IMR-90 (cell line): ENCODE results near the gene SLC22A16. TPM values are rescaled to one million over a fixed set of nuclear protein-coding genes. Genes with fewer than 3 reads are reported as not detected.

Experiments
- ATAC-seq: fragments of 200-7000 bp; cut with Tn5 transposase; 2 replicates; pipeline ENCODE4 v1.9.1; 2020; ENCODE audit warnings: low read depth, mild to moderate bottlenecking, moderate library complexity
- BruUV-seq: library from RNA; stranded (reverse); fragments of 400-500 nt; replicated peaks from 2 replicates; lab custom pipeline; 2021; lab: Mats Ljungman, UMichigan
- CTCF ChIA-PET: fragments of 300-600 bp; formaldehyde crosslinking; extraction: SDS; loops from one replicate; lab custom pipeline; 2021; ENCODE audit warnings: antibody characterized with exemption; lab: Yijun Ruan, JAX
- POLR2A ChIA-PET: fragments of 300-600 bp; sonication (Branson Sonifier 250); formaldehyde crosslinking; loops from one replicate; lab custom pipeline; 2022; ENCODE audit warnings: antibody characterized with exemption; ENCODE audit not compliant: unreplicated experiment; lab: Charles Lee
- DNase-seq: peaks from one replicate; pipeline ENCODE4 v3.0.0; 2013
- H2AFZ ChIP-seq: replicated peaks from 2 replicates; pipeline ENCODE3; 2013; ENCODE audit warnings: low read length, mild to moderate bottlenecking; ENCODE audit not compliant: poor library complexity
- H2AK5ac ChIP-seq: 2 replicates; pipeline ENCODE4 v1.6.1; 2013; ENCODE audit warnings: low read depth, low read length, inconsistent platforms
- H2AK9ac ChIP-seq: replicated peaks from 2 replicates; pipeline ENCODE3; 2013; ENCODE audit warnings: mild to moderate bottlenecking, low read depth, low read length, moderate library complexity; ENCODE audit not compliant: poor library complexity
- H2BK120ac ChIP-seq: 2 replicates; pipeline ENCODE4 v1.6.1; 2013; ENCODE audit warnings: low read depth, low read length, inconsistent platforms
- H2BK15ac ChIP-seq: 3 replicates; pipeline ENCODE4 v1.6.1; 2013; ENCODE audit warnings: low read depth, low read length, inconsistent platforms
- H2BK20ac ChIP-seq: 2 replicates; pipeline ENCODE4 v1.6.1; 2013; ENCODE audit warnings: low read depth, mild to moderate bottlenecking, inconsistent platforms, low read length, moderate library complexity
- H2BK5ac ChIP-seq: 2 replicates; pipeline ENCODE4 v1.6.1; 2013; ENCODE audit warnings: mild to moderate bottlenecking, low read depth, low read length, inconsistent platforms; ENCODE audit not compliant: poor library complexity, severe bottlenecking
- H3K14ac ChIP-seq: replicated peaks from 2 replicates; pipeline ENCODE4 v1.6.1; 2013; ENCODE audit warnings: low read depth, low read length, inconsistent platforms
- H3K18ac ChIP-seq: 2 replicates; pipeline ENCODE4 v1.6.1; 2013; ENCODE audit warnings: low read depth, low read length, control low read depth
- H3K23ac ChIP-seq: 2 replicates; pipeline ENCODE4 v1.6.1; 2013; ENCODE audit warnings: low read depth, low read length, inconsistent platforms
- H3K27ac ChIP-seq: 2 replicates; pipeline ENCODE4 v1.5.1; 2013; ENCODE audit warnings: mild to moderate bottlenecking, control low read depth, low read length; ENCODE audit not compliant: insufficient read depth
- H3K27me3 ChIP-seq: 2 replicates; pipeline ENCODE4 v1.6.1; 2013; ENCODE audit warnings: low read length; ENCODE audit not compliant: control insufficient read depth, insufficient read depth
- H3K36me3 ChIP-seq: 2 replicates; pipeline ENCODE4 v1.6.1; 2013; ENCODE audit warnings: low read length, mixed read lengths; ENCODE audit not compliant: control insufficient read depth, insufficient read depth
- H3K4ac ChIP-seq: 2 replicates; pipeline ENCODE4 v1.6.1; 2013; ENCODE audit warnings: low read depth, low read length, inconsistent platforms
- H3K4me1 ChIP-seq: 2 replicates; pipeline ENCODE4 v1.6.1; 2013; ENCODE audit warnings: low read length, mixed read lengths; ENCODE audit not compliant: control insufficient read depth, insufficient read depth
- H3K4me2 ChIP-seq: 2 replicates; pipeline ENCODE4 v1.6.1; 2013; ENCODE audit warnings: low read depth, mild to moderate bottlenecking, control low read depth, low read length, moderate library complexity
- H3K4me3 ChIP-seq: 2 replicates; pipeline ENCODE4 v1.5.1; 2013; ENCODE audit warnings: low read depth, mild to moderate bottlenecking, control low read depth, low read length, moderate library complexity; ENCODE audit not compliant: insufficient read depth
- H3K56ac ChIP-seq: 2 replicates; pipeline ENCODE4 v1.6.1; 2013; ENCODE audit warnings: low read length, inconsistent platforms; ENCODE audit not compliant: insufficient read depth; ENCODE audit errors: extremely low read depth
- H3K79me1 ChIP-seq, 2 experiments: 2 replicates each; pipeline ENCODE4 v1.6.1; 2013; ENCODE audit warnings: low read length in 2 of 2, inconsistent platforms in 1 of 2, low read depth in 1 of 2
- H3K9ac ChIP-seq: 2 replicates; pipeline ENCODE4 v1.6.1; 2013; ENCODE audit warnings: low read depth, low read length, control low read depth
- H3K9me1 ChIP-seq: 2 replicates; pipeline ENCODE4 v1.6.1; 2013; ENCODE audit warnings: low read length, inconsistent platforms; ENCODE audit not compliant: insufficient read depth
- H3K9me3 ChIP-seq: 2 replicates; pipeline ENCODE4 v1.6.1; 2013; ENCODE audit warnings: low read length; ENCODE audit not compliant: control insufficient read depth, insufficient read depth
- H4K20me1 ChIP-seq: 2 replicates; pipeline ENCODE4 v1.6.1; 2013; ENCODE audit warnings: low read length, inconsistent platforms; ENCODE audit not compliant: insufficient read depth
- H4K5ac ChIP-seq: 2 replicates; pipeline ENCODE4 v1.6.1; 2013; ENCODE audit warnings: mild to moderate bottlenecking, low read depth, low read length, control low read depth
- H4K8ac ChIP-seq, 2 experiments: 2 replicates each; pipeline ENCODE4 v1.6.1; 2013; ENCODE audit warnings: low read depth in 2 of 2, low read length in 2 of 2, control low read depth in 1 of 2, inconsistent platforms in 1 of 2
- H4K91ac ChIP-seq: 2 replicates; pipeline ENCODE4 v1.6.1; 2013; ENCODE audit warnings: low read depth, low read length, inconsistent platforms; ENCODE audit not compliant: insufficient read depth
- MAFK ChIP-seq: IDR thresholded peaks from 2 replicates; pipeline ENCODE4 v1.6.1; 2012; ENCODE audit warnings: low read depth, low read length, improper control_type of control experiment
- MAZ ChIP-seq: IDR thresholded peaks from 2 replicates; pipeline ENCODE4 v1.6.1; 2012; ENCODE audit warnings: low read depth, mild to moderate bottlenecking, low read length, improper control_type of control experiment, moderate library complexity, borderline replicate concordance
- MXI1 ChIP-seq: IDR thresholded peaks from 2 replicates; pipeline ENCODE4 v1.6.1; 2012; ENCODE audit warnings: low read depth, mild to moderate bottlenecking, low read length, moderate library complexity, borderline replicate concordance
- WGBS, 2 experiments: methylation state at CpG; one replicate each; pipeline versions ENCODE4 v1.1.5 to v1.1.7; 2013; ENCODE audit warnings: missing lambda C conversion rate in 2 of 2; ENCODE audit not compliant: insufficient read length in 1 of 2; ENCODE audit errors: extremely low coverage in 2 of 2; 5-methylcytosine and 5-hydroxymethylcytosine counted together
- dilution Hi-C: fragments of 300-500 bp; cut with HindIII; formaldehyde crosslinking; loops from one replicate; pipeline ENCODE4 v1.14.3; 2018; ENCODE audit warnings: low sequenced_read_pairs; ENCODE audit not compliant: unreplicated experiment
- in situ Hi-C: fragments of 300-500 bp; cut with MboI; formaldehyde crosslinking; loops from 3 replicates; pipeline ENCODE4 v1.14.3; 2019; ENCODE audit warnings: low sequenced_read_pairs, inconsistent platforms, mixed read lengths
- intact Hi-C: fragments of 100-400 bp; cut with micrococcal nuclease; formaldehyde crosslinking; loops from 2 replicates; pipeline ENCODE4 v1.10.0; 2022
- polyA plus RNA-seq, 3 experiments: library from polyadenylated mRNA; depleted of rRNA; stranded (reverse); fragments of >200 nt; gene quantifications; 2 replicates each; pipeline ENCODE4 v1.2.3, GENCODE V29; 2012; ENCODE audit warnings: low replicate concordance in 1 of 3
- total RNA-seq: library from RNA; depleted of rRNA; stranded (reverse); fragments of >200 nt; gene quantifications from 2 replicates; pipeline ENCODE4 v1.2.3, GENCODE V29; 2012; rRNA removed
- TF ChIP-seq, protein P1 (sequence below): conservative IDR thresholded peaks from 2 replicates; pipeline ENCODE4 v1.5.1; 2012; ENCODE audit warnings: mild to moderate bottlenecking, low read depth, low read length, improper control_type of control experiment

SLC22A16 gene
- total and polyA plus RNA-seq, 2 of the 4 experiments (the other 2 are of a cell fraction): not detected

DNA sequence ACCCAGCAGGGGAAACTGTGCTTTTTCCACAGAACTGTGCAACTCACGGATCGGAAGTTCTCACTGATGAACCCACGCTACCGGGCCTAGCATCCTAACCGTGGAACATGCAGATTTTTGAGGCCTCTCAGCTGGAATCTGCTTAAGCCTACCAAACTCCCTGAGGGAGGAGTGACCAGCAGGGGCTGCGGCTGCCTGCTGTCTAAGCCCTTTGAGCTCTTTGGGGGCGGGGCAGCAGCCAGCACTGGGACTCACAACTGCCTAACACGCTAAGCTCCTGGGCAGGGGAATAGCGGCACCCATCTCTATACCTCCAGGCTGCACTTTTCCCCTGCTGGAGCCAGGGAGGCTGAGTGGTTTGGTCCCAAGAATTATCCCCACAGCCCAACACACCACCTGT is 97.9 kb downstream of the SLC22A16 start:
- H2AFZ ChIP-seq: no peak overlapping the region
- dilution Hi-C loops: no loop called here
- no peak overlapping the region for H3K23ac ChIP-seq
- H3K27ac ChIP-seq: no peak overlapping the region
- H3K27me3 ChIP-seq: no peaks in the 10 kb centered on the region; the same call in 1 of the 2 replicates
- H2AK9ac ChIP-seq: no peak overlapping the region
- H4K91ac ChIP-seq: no peak overlapping the region
- H3K4me1 ChIP-seq: no peaks in the 10 kb centered on the region
- H3K4me2 ChIP-seq: no peak overlapping the region
- H3K14ac ChIP-seq: no peak overlapping the region
- no peak overlapping the region for H3K4ac ChIP-seq
- H4K20me1 ChIP-seq: no peaks in the 10 kb centered on the region
- H2BK20ac ChIP-seq: no peak overlapping the region
- no peaks in the 10 kb centered on the region for H3K36me3 ChIP-seq
- TF ChIP-seq MAZ: no peak
- TF ChIP-seq, protein P1, sequence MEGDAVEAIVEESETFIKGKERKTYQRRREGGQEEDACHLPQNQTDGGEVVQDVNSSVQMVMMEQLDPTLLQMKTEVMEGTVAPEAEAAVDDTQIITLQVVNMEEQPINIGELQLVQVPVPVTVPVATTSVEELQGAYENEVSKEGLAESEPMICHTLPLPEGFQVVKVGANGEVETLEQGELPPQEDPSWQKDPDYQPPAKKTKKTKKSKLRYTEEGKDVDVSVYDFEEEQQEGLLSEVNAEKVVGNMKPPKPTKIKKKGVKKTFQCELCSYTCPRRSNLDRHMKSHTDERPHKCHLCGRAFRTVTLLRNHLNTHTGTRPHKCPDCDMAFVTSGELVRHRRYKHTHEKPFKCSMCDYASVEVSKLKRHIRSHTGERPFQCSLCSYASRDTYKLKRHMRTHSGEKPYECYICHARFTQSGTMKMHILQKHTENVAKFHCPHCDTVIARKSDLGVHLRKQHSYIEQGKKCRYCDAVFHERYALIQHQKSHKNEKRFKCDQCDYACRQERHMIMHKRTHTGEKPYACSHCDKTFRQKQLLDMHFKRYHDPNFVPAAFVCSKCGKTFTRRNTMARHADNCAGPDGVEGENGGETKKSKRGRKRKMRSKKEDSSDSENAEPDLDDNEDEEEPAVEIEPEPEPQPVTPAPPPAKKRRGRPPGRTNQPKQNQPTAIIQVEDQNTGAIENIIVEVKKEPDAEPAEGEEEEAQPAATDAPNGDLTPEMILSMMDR: no peak
- TF ChIP-seq MXI1: no peak
- no peak for TF ChIP-seq MAFK
- H2BK120ac ChIP-seq: no peak overlapping the region
- no peak overlapping the region for H3K18ac ChIP-seq
- no peak overlapping the region for H2BK5ac ChIP-seq
- H4K8ac ChIP-seq: no peak overlapping the region
- H3K9me3 ChIP-seq: no peaks in the 10 kb centered on the region
- no peak overlapping the region for H3K56ac ChIP-seq
- H3K79me1 ChIP-seq: no peaks in the 10 kb centered on the region
- no peaks in the 10 kb centered on the region for H3K9me1 ChIP-seq
- H3K4me3 ChIP-seq: no peak overlapping the region
- no TSS peak for BruUV-seq
- in situ Hi-C loops: no loop called here
- no peak overlapping the region for H2BK15ac ChIP-seq
- WGBS, 2 experiments: 63% methylated on average over 7 of the region's 9 CpGs; no CpG with 5 or more reads in 1 of the 2 experiments
- CTCF ChIA-PET: no interaction called here
- POLR2A ChIA-PET: no interaction called here
- DNase-seq (no peak), ATAC-seq (no peak)
- no peak overlapping the region for H2AK5ac ChIP-seq
- no peak overlapping the region for H3K9ac ChIP-seq
- intact Hi-C loops: no loop called here
- H4K5ac ChIP-seq: no peak overlapping the region

Other genes with a start within 250 kb of the SLC22A16 start
- gene METTL24, start 118.3 kb downstream of the SLC22A16 start, total RNA-seq: not detected in 2 replicates
- not detected in 2 replicates for gene METTL24, start 118.3 kb downstream of the SLC22A16 start, polyA plus RNA-seq (2012; rRNA removed)
- gene DDO, start 61.0 kb downstream of the SLC22A16 start, total RNA-seq: 0.18 and 0.28 TPM in 2 replicates
- gene DDO, start 61.0 kb downstream of the SLC22A16 start, polyA plus RNA-seq (2012; rRNA removed): 0.13 and 0.15 TPM in 2 replicates